ENCODE results near the gene CALHM2.

DNA sequence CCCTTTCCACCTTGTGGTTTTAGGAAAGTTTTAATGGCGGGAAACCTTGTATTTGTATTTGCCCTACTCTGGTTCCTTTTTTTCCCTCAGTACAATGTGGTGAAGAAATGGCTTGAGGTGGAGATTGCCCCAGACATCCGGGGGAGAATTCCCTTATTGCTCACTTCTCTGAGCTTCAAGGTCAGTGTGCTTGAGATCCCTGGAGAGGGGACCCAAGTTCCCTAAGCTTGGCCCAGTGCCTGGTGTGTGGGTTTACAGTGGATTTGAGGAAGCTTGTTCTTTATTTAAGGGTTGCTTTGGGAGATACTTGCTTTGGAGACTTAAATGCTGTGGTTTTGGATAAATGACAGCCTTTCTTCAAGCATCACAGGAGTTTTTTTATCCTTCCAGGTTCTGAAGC is 18.3 kb downstream of the CALHM2 start:
- TF ChIP-seq, protein P1, sequence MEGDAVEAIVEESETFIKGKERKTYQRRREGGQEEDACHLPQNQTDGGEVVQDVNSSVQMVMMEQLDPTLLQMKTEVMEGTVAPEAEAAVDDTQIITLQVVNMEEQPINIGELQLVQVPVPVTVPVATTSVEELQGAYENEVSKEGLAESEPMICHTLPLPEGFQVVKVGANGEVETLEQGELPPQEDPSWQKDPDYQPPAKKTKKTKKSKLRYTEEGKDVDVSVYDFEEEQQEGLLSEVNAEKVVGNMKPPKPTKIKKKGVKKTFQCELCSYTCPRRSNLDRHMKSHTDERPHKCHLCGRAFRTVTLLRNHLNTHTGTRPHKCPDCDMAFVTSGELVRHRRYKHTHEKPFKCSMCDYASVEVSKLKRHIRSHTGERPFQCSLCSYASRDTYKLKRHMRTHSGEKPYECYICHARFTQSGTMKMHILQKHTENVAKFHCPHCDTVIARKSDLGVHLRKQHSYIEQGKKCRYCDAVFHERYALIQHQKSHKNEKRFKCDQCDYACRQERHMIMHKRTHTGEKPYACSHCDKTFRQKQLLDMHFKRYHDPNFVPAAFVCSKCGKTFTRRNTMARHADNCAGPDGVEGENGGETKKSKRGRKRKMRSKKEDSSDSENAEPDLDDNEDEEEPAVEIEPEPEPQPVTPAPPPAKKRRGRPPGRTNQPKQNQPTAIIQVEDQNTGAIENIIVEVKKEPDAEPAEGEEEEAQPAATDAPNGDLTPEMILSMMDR (IDR thresholded peaks at IDR 0.05; ENCODE audit: low read depth, low read length, missing input control) = no peak
- no peak for TF ChIP-seq JUND (IDR thresholded peaks at IDR 0.05)
- TF ChIP-seq HNF4A (conservative IDR thresholded peaks at IDR 0.05) = no peak
- no peak for TF ChIP-seq YY1 (IDR thresholded peaks at IDR 0.05)
- no peak for TF ChIP-seq RXRA (IDR thresholded peaks at IDR 0.05)
- TF ChIP-seq TAF1 (conservative IDR thresholded peaks at IDR 0.05) = no peak
- TF ChIP-seq SP1 (IDR thresholded peaks at IDR 0.05) = no peak
- TF ChIP-seq, protein P2, sequence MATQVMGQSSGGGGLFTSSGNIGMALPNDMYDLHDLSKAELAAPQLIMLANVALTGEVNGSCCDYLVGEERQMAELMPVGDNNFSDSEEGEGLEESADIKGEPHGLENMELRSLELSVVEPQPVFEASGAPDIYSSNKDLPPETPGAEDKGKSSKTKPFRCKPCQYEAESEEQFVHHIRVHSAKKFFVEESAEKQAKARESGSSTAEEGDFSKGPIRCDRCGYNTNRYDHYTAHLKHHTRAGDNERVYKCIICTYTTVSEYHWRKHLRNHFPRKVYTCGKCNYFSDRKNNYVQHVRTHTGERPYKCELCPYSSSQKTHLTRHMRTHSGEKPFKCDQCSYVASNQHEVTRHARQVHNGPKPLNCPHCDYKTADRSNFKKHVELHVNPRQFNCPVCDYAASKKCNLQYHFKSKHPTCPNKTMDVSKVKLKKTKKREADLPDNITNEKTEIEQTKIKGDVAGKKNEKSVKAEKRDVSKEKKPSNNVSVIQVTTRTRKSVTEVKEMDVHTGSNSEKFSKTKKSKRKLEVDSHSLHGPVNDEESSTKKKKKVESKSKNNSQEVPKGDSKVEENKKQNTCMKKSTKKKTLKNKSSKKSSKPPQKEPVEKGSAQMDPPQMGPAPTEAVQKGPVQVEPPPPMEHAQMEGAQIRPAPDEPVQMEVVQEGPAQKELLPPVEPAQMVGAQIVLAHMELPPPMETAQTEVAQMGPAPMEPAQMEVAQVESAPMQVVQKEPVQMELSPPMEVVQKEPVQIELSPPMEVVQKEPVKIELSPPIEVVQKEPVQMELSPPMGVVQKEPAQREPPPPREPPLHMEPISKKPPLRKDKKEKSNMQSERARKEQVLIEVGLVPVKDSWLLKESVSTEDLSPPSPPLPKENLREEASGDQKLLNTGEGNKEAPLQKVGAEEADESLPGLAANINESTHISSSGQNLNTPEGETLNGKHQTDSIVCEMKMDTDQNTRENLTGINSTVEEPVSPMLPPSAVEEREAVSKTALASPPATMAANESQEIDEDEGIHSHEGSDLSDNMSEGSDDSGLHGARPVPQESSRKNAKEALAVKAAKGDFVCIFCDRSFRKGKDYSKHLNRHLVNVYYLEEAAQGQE (IDR thresholded peaks at IDR 0.05) = no peak
- no peak for TF ChIP-seq RAD21 (IDR thresholded peaks at IDR 0.05)
- TF ChIP-seq ZBTB33 (IDR thresholded peaks at IDR 0.05) = no peak
- TF ChIP-seq, protein P3, sequence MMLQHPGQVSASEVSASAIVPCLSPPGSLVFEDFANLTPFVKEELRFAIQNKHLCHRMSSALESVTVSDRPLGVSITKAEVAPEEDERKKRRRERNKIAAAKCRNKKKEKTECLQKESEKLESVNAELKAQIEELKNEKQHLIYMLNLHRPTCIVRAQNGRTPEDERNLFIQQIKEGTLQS (IDR thresholded peaks at IDR 0.05) = no peak
- TF ChIP-seq HNF4G (IDR thresholded peaks at IDR 0.05) = no peak
- TF ChIP-seq, protein P4, sequence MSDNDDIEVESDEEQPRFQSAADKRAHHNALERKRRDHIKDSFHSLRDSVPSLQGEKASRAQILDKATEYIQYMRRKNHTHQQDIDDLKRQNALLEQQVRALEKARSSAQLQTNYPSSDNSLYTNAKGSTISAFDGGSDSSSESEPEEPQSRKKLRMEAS (IDR thresholded peaks at IDR 0.05) = no peak
